Loucy (cell line): ENCODE results near the gene DNAJC11.

ENCODE experiments used
- CTCF ChIP-seq: fragments of 200-600 bp; sonication (generic); conservative IDR thresholded peaks from 2 replicates; pipeline ENCODE4 v1.5.1; 2014; ENCODE audit warnings: mild to moderate bottlenecking, antibody characterized with exemption, low read length
- EZH2phosphoT487 ChIP-seq: fragments of 200-600 bp; IDR thresholded peaks from 2 replicates; pipeline ENCODE4 v1.6.1; 2018; ENCODE audit warnings: antibody characterized with exemption, mild to moderate bottlenecking, moderate library complexity, borderline replicate concordance

- TF ChIP-seq CTCF (no peak), EZH2phosphoT487 (no peak)
These were observed 24.6 kb upstream of the DNAJC11 start for GRCh38 chr1:6726253-6726652.
